B cell (primary cell): ENCODE results near the gene APBB3.

Source experiments
- CTCF ChIP-seq: fragments of 200-600 bp; IDR thresholded peaks from one replicate; pipeline ENCODE4 v1.8.0; 2022; ENCODE audit warnings: antibody characterized with exemption, mild to moderate bottlenecking
- EZH2 ChIP-seq: IDR thresholded peaks from 2 replicates; pipeline ENCODE4 v1.6.1; 2012; ENCODE audit warnings: borderline replicate concordance, low read depth, mild to moderate bottlenecking, moderate library complexity, low read length; ENCODE audit not compliant: insufficient read depth, poor library complexity, severe bottlenecking

- TF ChIP-seq CTCF (no peak), EZH2 (no peak)
Observed at GRCh38 chr5:140590861-140591260, 26.5 kb upstream of the APBB3 start.
